ENCODE results near the gene SLC17A5.

- TF ChIP-seq CTCF (conservative IDR thresholded peaks at IDR 0.05 in 1 of 2, IDR thresholded peaks at IDR 0.05 in 1 of 2; ENCODE audit: extremely low read depth in 1 of 2, insufficient read depth in 1 of 2, low read depth in 1 of 2, low read length in 2 of 2) (no peak), EZH2 (IDR thresholded peaks at IDR 0.05; ENCODE audit: borderline replicate concordance, low read length) (no peak)
Measured at GRCh38 chr6:73564578-73565345, 89.0 kb downstream of the SLC17A5 start.
